Mammary epithelial cell (primary cell): Measurements from ENCODE around the gene ERICH4.

Source experiments
- CTCF ChIP-seq, 2 donors: IDR thresholded peaks in 1 of 2; conservative IDR thresholded peaks in 1 of 2; 2 replicates each; pipeline ENCODE4 v1.5.1; 2011 to 2012; ENCODE audit warnings: inconsistent platforms in 2 of 2, low read length in 2 of 2, mild to moderate bottlenecking in 2 of 2, control low read depth in 1 of 2, low read depth in 1 of 2; ENCODE audit not compliant: insufficient read depth in 1 of 2; ENCODE audit errors: extremely low read depth in 1 of 2
- EZH2 ChIP-seq: IDR thresholded peaks from 2 replicates; pipeline ENCODE4 v1.6.1; 2012; ENCODE audit warnings: low read length, inconsistent platforms, borderline replicate concordance

GRCh38 chr19:41480336-41480735, 37.4 kb downstream of the ERICH4 start:
- no peak for TF ChIP-seq CTCF (conservative IDR thresholded peaks at IDR 0.05 in 1 of 2, IDR thresholded peaks at IDR 0.05 in 1 of 2; ENCODE audit: extremely low read depth in 1 of 2, insufficient read depth in 1 of 2, low read depth in 1 of 2, low read length in 2 of 2)
- TF ChIP-seq EZH2: no peak
